Measurements from ENCODE around the gene NOD2. TPM values are rescaled to one million over a fixed set of nuclear protein-coding genes. Genes with fewer than 3 reads are reported as not detected.
A peak's percentile ranks its signal among the peaks of the same experiment; 100 is the strongest.

Gene NOD2
- total and polyA plus RNA-seq, 2 experiments from 2014 or later, result not detected

GRCh38 chr16:50718061-50718760, 24.8 kb downstream of the NOD2 start:
- TF ChIP-seq EZH2phosphoT487 (IDR thresholded peaks at IDR 0.05; ENCODE audit: insufficient read depth, low read depth) (no peak), EZH2 (IDR thresholded peaks at IDR 0.05; ENCODE audit: insufficient read depth, poor library complexity, severe bottlenecking) (no peak)
- H3K4me2 ChIP-seq (ENCODE audit: unreplicated experiment), result no peak overlapping the region
- H3K4me1 ChIP-seq (ENCODE audit: insufficient read depth), result no peaks in the 10 kb centered on the region
- H3K9me2 ChIP-seq (ENCODE audit: insufficient read depth), result no peaks in the 10 kb centered on the region
- no peaks in the 10 kb centered on the region for H3K36me3 ChIP-seq (ENCODE audit: low read depth)
- H2AFZ ChIP-seq, result no peak overlapping the region
- WGBS, 2 experiments (ENCODE audit: low coverage in 1 of 2, low lambda C conversion rate in 2 of 2, missing lambda C conversion rate in 2 of 2), result 40 to 43% methylated on average over 16 of the region's 16 CpGs
- H4K20me1 ChIP-seq (ENCODE audit: insufficient read depth), result no peaks in the 10 kb centered on the region
- no peaks in the 10 kb centered on the region for H3K79me2 ChIP-seq (ENCODE audit: insufficient read depth)
- in situ Hi-C loops (cut with MboI), result no loop called here
- peak; percentile 36 for DNase-seq
- H3F3A ChIP-seq (ENCODE audit: insufficient read depth), result no peaks in the 10 kb centered on the region
- no peak overlapping the region for H3K27ac ChIP-seq
- H3K9me3 ChIP-seq (ENCODE audit: low read depth), result no peaks in the 10 kb centered on the region
- no peaks in the 10 kb centered on the region for H3K27me3 ChIP-seq (replicated peaks; ENCODE audit: insufficient read depth)
- no peak overlapping the region for H3K4me3 ChIP-seq
- H3K9ac ChIP-seq, result no peak overlapping the region

- Histone ChIP-seq H3K9me2 (ENCODE audit: insufficient read depth) (no peaks in the 10 kb centered on the region), H2AFZ (no peak overlapping the region), H3K79me2 (ENCODE audit: insufficient read depth) (no peaks in the 10 kb centered on the region), H3F3A (ENCODE audit: insufficient read depth) (no peaks in the 10 kb centered on the region), H3K9me3 (ENCODE audit: low read depth) (no peaks in the 10 kb centered on the region), H3K27me3 (replicated peaks; ENCODE audit: insufficient read depth) (no peaks in the 10 kb centered on the region), H3K4me1 (ENCODE audit: insufficient read depth) (no peaks in the 10 kb centered on the region), H3K27ac (no peak overlapping the region), H3K4me2 (ENCODE audit: unreplicated experiment) (no peak overlapping the region), H3K36me3 (ENCODE audit: low read depth) (no peaks in the 10 kb centered on the region), H4K20me1 (ENCODE audit: insufficient read depth) (no peaks in the 10 kb centered on the region), H3K9ac (no peak overlapping the region), H3K4me3 (no peak overlapping the region)
- WGBS, 2 experiments (ENCODE audit: low coverage in 1 of 2, low lambda C conversion rate in 2 of 2, missing lambda C conversion rate in 2 of 2), result 59 to 68% methylated on average over 9 of the region's 9 CpGs
- in situ Hi-C loops (cut with MboI), result no loop called here
- TF ChIP-seq EZH2phosphoT487 (IDR thresholded peaks at IDR 0.05; ENCODE audit: insufficient read depth, low read depth), result no peak
- TF ChIP-seq EZH2 (IDR thresholded peaks at IDR 0.05; ENCODE audit: insufficient read depth, poor library complexity, severe bottlenecking), result no peak
- no peak for DNase-seq
Measured at GRCh38 chr16:50718761-50719400, 25.5 kb downstream of the NOD2 start.

GRCh38 chr16:50719401-50720337, 26.3 kb downstream of the NOD2 start:
- Histone ChIP-seq H3K4me2 (ENCODE audit: unreplicated experiment) (no peak overlapping the region), H3K36me3 (ENCODE audit: low read depth) (no peaks in the 10 kb centered on the region), H4K20me1 (ENCODE audit: insufficient read depth) (no peaks in the 10 kb centered on the region), H3K4me3 (no peak overlapping the region), H3K27me3 (replicated peaks; ENCODE audit: insufficient read depth) (no peaks in the 10 kb centered on the region), H3F3A (ENCODE audit: insufficient read depth) (no peaks in the 10 kb centered on the region), H3K79me2 (ENCODE audit: insufficient read depth) (no peaks in the 10 kb centered on the region), H3K4me1 (ENCODE audit: insufficient read depth) (no peaks in the 10 kb centered on the region), H3K27ac (no peak overlapping the region), H3K9me2 (ENCODE audit: insufficient read depth) (no peaks in the 10 kb centered on the region), H3K9me3 (ENCODE audit: low read depth) (no peaks in the 10 kb centered on the region), H2AFZ (no peak overlapping the region), H3K9ac (no peak overlapping the region)
- TF ChIP-seq EZH2phosphoT487 (IDR thresholded peaks at IDR 0.05; ENCODE audit: insufficient read depth, low read depth) (no peak), EZH2 (IDR thresholded peaks at IDR 0.05; ENCODE audit: insufficient read depth, poor library complexity, severe bottlenecking) (no peak)
- DNase-seq, result no peak
- in situ Hi-C loops (cut with MboI), result no loop called here
- 64 to 78% methylated on average over 18 to 20 of the region's 20 CpGs for WGBS, 2 experiments (ENCODE audit: low coverage in 1 of 2, low lambda C conversion rate in 2 of 2, missing lambda C conversion rate in 2 of 2)
